ENCODE data around the gene TMEM178B.
A peak's percentile ranks its signal among the peaks of the same experiment; 100 is the strongest.
"Not testable (repeated sequence)": the region's sequence is repeated elsewhere in the genome, so short reads cannot be mapped to it uniquely, and the experiment has no call there.

Gene TMEM178B

DNA sequence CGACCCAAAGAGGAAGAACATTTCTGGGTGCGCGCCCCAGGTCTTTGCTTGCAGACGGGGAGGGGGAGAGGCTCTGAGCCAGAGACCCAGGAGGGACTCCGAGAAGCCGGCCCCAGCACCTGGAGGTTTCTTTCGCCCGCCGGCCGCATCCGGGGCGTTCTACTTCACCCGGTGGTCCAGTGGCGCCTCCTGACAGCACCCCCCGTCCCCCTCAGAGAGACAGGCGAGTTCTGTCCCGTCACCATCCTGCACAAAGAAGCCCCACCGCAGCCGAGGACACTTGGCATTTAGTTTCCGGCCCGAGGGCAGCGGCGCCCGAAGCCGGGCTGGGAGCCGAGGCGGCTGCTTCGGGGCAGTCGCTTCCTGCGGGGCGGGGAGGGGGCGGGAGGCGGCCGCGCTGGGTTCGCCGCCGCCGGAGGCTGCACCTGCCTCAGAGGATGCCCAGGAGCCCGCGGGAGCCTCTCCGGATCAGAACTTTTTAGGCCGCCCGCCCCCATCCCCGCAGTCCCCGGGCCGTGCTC, at the start of gene TMEM178B:
TMEM178B (plus strand) TSS at position 424 of the 521 bp plus-strand sequence.
- peak; percentile 20 for DNase-seq (ENCODE audit: extremely low spot score)
- TF ChIP-seq, protein P1, sequence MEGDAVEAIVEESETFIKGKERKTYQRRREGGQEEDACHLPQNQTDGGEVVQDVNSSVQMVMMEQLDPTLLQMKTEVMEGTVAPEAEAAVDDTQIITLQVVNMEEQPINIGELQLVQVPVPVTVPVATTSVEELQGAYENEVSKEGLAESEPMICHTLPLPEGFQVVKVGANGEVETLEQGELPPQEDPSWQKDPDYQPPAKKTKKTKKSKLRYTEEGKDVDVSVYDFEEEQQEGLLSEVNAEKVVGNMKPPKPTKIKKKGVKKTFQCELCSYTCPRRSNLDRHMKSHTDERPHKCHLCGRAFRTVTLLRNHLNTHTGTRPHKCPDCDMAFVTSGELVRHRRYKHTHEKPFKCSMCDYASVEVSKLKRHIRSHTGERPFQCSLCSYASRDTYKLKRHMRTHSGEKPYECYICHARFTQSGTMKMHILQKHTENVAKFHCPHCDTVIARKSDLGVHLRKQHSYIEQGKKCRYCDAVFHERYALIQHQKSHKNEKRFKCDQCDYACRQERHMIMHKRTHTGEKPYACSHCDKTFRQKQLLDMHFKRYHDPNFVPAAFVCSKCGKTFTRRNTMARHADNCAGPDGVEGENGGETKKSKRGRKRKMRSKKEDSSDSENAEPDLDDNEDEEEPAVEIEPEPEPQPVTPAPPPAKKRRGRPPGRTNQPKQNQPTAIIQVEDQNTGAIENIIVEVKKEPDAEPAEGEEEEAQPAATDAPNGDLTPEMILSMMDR (IDR thresholded peaks at IDR 0.05; ENCODE audit: control extremely low read depth, extremely low read depth, low read depth, missing control alignments) = no peak
- ChIA-PET CTCF (no interaction called here), POLR2A (no interaction called here)

DNA sequence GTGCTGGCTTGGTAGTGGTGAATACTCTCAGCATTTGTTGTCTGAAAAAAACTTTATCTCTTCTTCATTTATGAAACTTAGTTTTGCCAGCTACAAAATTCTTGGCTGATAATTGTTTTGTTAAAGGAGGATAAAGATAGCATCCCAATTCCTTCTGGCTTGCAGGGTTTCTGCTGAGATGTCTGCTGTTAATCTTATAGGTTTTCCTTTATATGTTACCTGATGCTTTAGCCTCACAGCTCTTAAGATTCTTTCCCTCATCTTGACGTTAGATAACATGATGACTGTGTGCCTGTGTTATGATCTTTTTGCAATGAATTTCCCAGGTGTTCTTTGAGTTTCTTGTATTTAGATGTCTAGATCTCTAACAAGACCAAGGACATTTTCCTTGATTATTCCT, 49.2 kb upstream of the TMEM178B start:
- POLR2A ChIA-PET = no interaction called here
- no peak for DNase-seq (ENCODE audit: extremely low spot score)
- CTCF ChIA-PET = no interaction called here
- TF ChIP-seq, protein P1 (IDR thresholded peaks at IDR 0.05; ENCODE audit: control extremely low read depth, extremely low read depth, low read depth, missing control alignments) = no peak

DNA sequence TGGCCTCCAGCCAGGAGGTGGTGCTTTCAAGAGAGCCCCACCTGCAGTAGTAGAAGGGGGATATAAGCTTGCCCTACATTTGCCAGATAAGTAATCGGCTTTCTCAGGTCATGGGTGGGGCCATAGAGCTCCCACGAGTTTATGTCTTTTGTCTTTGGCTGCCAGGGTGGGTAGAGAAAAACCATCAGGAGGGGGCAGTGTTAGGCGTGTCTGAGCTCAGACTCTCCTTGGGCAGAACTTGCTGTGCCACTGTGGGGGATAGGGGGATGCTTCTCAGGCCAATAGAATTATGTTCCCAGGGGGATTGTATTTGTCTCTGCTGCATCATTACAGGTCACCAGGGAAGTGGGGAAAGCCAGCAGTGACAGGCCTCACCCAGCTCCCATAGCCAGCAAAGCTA, 46.8 kb upstream of the TMEM178B start:
- CTCF ChIA-PET = interaction anchor here (1.1 to 1.5 kb wide), 3 partner anchors 13 to 193 kb away, joined by 3 to 6 read pairs (median 4); partner anchors contain the start of gene MRPS33
- POLR2A ChIA-PET = no interaction called here
- DNase-seq (ENCODE audit: extremely low spot score) = no peak
- TF ChIP-seq, protein P1 (IDR thresholded peaks at IDR 0.05; ENCODE audit: control extremely low read depth, extremely low read depth, low read depth, missing control alignments) = no peak

DNA sequence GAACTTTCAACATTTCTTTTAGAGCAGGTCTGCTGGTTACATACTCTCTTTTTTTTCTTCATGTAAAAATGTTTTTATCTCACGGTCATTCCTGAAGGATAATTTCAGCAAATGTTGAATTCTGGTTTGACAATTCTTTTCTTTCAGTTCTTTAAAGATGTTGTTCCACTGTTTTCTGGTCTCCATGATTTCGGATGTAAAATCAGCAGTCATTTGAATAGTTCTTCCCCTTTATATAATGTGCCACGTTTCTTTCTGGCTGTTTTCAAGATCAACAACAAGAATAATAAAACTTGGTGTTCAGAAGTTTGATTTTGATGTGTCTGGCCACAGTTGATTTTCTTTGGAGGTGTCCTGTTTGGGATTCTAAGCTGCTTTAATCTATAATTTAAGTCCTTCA, 45.1 kb upstream of the TMEM178B start:
- CTCF ChIA-PET = interaction anchor here (1.3 kb wide), 1 partner anchor 14 kb away, joined by 3 read pairs; the partner anchor contains the start of gene MRPS33

DNA sequence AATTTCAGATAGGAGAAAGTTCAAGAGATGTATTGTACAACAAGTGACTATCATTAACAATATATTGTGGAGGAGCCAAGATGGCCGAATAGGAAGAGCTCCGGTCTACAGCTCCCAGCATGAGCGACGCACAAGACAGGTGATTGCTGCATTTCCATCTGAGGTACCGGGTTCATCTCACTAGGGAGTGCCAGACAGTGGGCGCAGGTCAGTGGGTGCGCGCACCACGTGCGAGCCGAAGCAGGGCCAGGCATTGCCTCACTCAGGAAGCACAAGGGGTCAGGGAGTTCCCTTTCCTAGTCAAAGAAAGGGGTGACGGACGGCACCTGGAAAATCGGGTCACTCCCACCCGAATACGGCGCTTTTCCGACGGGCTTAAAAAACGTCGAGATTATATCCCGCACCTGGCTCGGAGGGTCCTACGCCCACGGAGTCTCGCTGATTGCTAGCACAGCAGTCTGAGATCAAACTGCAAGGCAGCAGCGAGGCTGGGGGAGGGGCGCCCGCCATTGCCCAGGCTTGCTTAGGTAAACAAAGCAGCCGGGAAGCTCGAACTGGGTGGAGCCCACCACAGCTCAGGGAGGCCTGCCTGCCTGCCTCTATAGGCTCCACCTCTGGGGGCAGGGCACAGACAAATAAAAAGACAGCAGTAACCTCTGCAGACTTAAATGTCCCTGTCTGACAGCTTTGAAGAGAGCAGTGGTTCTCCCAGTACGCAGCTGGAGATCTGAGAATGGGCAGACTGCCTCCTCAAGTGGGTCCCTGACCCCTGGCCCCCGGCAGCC, 41.1 kb upstream of the TMEM178B start:
- POLR2A ChIA-PET; DNase-seq (ENCODE audit: extremely low spot score): not testable (repeated sequence)
- CTCF ChIA-PET = interaction anchor here (1.5 kb wide), 1 partner anchor 12 kb away, joined by 4 read pairs; no protein-coding TSS in a partner anchor

More for the DNA sequence above, 45.1 kb upstream of the TMEM178B start:
- POLR2A ChIA-PET = no interaction called here
- DNase-seq (ENCODE audit: extremely low spot score) = no peak
- TF ChIP-seq, protein P1 (IDR thresholded peaks at IDR 0.05; ENCODE audit: control extremely low read depth, extremely low read depth, low read depth, missing control alignments) = no peak

DNA sequence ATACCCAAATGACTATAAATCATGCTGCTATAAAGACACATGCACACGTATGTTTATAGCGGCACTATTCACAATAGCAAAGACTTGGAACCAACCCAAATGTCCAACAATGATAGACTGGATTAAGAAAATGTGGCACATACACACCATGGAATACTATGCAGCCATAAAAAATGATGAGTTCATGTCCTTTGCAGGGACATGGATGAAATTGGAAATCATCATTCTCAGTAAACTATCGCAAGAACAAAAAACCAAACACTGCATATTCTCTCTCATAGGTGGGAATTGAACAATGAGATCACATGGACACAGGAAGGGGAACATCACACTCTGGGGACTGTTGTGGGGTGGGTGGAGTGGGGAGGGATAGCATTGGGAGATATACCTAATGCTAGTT, 35.8 kb upstream of the TMEM178B start:
- DNase-seq (ENCODE audit: extremely low spot score); POLR2A ChIA-PET; CTCF ChIA-PET: not testable (repeated sequence)

DNA sequence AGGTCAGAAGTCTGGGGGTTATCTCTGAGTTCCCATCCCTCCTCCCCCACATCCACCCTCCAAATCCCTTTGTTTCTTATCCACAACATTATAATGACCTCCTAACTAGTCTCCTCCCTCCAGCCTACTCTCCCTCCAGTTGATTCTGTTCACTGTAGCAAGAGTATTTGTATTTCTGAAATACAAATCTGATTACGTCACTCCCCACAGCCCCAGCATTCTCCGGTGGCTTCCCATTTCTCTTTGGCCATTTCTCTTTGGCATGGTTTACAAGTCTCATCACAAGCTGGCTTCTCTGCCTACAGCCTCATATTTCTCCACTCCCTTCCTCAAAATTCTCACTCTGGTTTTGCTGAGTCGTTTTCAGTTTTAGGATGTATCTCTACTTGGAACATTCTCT, 34.5 kb upstream of the TMEM178B start:
- DNase-seq (ENCODE audit: extremely low spot score) = no peak
- ChIA-PET CTCF (interaction anchor here (0.7 kb wide), 1 partner anchor 66 kb away, joined by 3 read pairs; no protein-coding TSS in a partner anchor), POLR2A (no interaction called here)
- TF ChIP-seq, protein P1 (IDR thresholded peaks at IDR 0.05; ENCODE audit: control extremely low read depth, extremely low read depth, low read depth, missing control alignments) = no peak
